ENCODE measurements around the gene ITPR3.

The ITPR3 gene

DNA sequence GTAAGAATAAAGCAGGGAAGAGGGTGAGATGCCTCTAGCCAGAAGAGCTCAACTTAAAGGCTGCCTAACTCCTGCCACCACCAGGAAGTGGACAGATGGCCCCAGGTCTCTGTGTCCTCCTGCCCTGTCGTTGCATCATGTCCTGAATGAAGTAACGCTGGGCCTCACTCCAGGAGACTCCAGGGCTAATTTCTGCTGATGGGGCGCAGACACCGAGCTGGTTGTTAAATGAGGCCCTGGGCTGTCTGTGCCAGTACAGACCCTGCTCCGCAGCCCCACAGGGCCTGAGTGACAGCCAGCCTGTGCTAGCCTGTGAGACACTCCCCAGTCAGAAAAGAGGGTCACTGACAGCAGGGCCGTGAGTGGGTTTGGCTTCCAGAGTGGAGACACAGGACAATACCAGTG is 119.1 kb downstream of the ITPR3 start:
- DNase-seq: no peak

DNA sequence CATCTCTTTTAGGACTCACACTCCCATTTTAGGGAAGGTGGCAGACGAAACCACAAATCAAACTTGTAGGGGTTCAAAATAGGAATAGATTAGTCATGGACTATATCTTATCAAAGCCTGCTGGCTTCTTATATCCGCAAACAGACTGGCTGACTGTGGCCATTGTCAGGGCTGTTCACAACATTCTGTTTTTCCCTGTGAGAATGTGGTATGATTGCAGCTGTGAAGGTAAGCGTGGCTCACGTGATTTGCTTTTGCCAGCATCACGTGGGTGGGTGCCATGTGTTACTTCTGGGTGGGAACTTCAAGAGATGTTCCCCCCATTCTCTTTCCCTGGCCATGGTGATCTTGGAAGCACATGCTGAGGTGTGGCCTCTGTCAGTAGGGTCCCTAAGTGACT is 119.7 kb downstream of the ITPR3 start:
- no peak for DNase-seq

DNA sequence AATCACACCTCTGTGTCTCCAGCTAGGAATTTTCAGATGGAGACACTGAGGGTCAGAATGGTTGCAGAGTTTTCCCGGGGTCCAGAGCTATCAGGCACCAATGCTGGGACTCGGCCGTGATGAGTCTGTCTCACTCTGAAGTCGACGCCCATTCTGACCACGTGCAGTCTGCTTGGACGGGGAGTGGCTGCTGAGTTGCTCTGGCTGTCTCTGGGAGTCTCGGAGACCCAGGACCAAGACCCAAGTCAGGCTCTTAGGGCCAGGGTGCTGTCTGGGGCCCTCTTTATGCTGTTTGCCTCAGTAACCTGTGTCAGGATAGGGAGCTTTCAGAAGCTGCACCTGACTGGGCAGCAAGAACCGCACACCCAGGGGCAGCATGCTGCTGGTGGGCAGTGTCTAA is 121.0 kb downstream of the ITPR3 start:
- DNase-seq: no peak

DNA sequence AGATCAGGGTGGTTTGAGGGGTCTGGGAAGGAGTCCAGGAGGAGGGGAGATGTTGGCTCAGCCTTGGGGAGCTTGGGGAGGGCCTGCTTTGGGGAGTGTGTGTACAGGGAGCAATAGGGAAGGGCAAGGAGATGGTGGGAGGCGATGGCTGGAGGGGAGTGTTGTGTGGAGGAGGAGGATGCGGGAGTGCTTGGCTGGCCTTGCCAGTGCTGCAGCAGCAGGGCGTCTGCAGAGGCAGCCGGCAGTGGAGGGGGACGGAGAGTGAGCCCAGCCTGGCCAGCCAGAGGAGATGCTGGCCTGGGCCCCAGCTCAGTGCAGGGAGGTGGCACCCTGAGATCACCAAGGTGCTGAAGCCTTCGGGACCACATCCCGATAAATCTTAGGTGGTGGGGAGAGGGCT is 121.7 kb downstream of the ITPR3 start:
- no peak for DNase-seq

DNA sequence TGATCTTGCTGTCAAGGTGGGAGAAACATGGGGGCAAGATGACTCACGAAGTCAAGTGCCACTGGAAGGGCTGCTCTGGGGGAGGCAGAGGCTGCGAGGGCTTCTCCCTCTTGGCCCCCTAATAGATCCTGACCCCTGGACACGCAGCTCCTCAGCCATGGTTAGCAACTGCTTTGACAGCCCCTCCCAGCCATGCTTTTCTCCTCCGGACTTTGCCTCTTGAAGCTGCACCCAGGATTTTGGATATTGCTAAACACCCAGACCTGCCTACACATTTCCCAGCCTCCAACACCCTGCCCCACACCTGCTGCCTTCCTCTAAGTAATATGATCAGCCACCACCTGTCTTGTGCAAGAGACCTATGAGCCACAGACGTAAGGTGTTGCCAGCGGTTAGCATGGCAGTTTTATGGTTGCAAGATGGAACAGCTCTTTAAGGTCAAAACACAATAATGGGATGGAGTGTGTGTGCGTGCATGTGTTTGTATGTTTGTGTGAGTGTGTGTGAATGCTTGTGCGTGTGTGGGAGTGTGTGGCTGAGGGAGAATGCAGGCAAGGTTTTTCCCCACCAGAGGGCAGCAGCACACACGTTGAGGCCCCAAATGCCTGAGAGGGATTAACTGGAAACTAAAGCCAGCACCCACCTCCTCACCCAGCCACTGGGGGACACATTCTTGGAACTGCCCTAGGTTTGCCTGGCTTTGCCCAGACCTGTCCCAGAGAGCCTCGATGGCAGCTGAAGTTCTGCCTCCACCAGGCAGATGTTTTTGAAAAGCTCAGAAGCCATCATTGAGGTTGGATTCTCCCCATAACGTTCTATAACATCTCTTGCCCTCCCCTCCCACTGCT is 123.1 kb downstream of the ITPR3 start:
- DNase-seq: peak; percentile 33 to 67 (median 57)

DNA sequence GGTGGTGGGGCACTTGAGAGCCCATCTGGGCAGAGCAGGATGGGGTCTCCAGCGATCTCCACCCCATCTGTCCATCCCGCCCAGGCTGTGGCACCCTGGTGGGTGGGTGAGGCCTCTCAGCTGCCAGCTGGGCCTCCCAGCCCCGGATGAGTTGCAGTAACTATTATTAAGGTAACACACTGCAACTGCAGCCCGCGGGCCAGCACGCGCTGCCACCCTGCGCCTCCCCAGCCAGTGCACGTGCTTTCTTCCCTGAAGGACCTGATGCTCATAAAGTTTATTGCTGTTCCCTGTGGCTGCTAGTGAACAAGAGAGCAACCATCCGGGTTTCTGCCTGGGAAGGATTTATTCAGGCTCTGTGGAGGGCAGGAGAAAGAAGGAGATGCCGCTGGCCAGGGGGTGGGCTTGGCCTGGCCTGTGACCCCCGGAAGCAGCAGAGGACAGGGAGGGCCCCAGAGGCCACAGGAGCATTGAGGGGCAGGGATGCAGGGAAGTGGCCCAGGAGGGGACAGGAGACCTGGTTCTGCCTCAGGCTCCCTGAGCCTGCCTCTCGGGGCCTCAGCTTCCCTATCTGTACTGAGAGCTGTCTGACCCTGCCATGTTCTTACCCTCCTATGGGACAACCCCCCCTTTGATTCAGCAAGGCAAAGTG is 123.9 kb downstream of the ITPR3 start:
- no peak for DNase-seq

DNA sequence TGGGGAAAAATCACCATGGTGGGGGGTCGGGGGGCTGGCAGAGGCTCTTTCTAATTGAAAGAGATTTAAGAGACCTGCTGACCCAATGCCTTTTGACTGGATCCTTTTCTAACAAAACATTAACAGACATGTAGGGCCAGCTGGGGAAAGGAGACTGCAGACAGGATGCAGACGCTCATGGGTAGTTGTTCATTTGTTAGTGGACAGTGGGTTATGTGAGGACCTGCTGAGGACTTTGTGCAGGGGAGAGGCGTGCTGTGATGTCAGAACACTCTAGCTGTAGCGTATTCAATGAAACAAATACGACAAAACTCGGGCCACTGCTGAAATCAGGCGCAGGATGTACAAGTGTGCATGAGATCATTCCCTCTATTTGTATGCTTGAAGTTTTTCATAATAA is 124.4 kb downstream of the ITPR3 start:
- no peak for DNase-seq
